DMS53 (cell line): ENCODE results near the gene PPL.

Source experiments
- DNase-seq: peaks from one replicate; lab custom pipeline; 2025; lab: John Stamatoyannopoulos, UW

The PPL gene

GRCh38 chr16:4864728-4865127 lies 72.2 kb downstream of the PPL start:
- DNase-seq: no peak

GRCh38 chr16:4862639-4863038 lies 74.3 kb downstream of the PPL start:
- no peak for DNase-seq

- no peak for DNase-seq
Observed at GRCh38 chr16:4860727-4861342, 76.1 kb downstream of the PPL start.

GRCh38 chr16:4859900-4860255 lies 77.1 kb downstream of the PPL start:
- no peak for DNase-seq

GRCh38 chr16:4859190-4859899 lies 77.6 kb downstream of the PPL start:
- no peak for DNase-seq

- DNase-seq: no peak
Observed at GRCh38 chr16:4855804-4856203, 81.1 kb downstream of the PPL start.

- no peak for DNase-seq
Observed at GRCh38 chr16:4855371-4855770, 81.6 kb downstream of the PPL start.

GRCh38 chr16:4852221-4852872 lies 84.6 kb downstream of the PPL start:
- DNase-seq: no peak

GRCh38 chr16:4850211-4850610 lies 86.7 kb downstream of the PPL start:
- DNase-seq: no peak

- peak; percentile 65 for DNase-seq
Observed at GRCh38 chr16:4847774-4848587, 89.0 kb downstream of the PPL start.

- peak; percentile 98 for DNase-seq
Observed at GRCh38 chr16:4846901-4847773, 89.8 kb downstream of the PPL start, which contains the start of the genes GLYR1 and UBN1. Gene GLYR1 (minus strand): TSS chr16:4847288. CDS start chr16:4847265, 23 bp downstream. Gene UBN1 (plus strand): TSS chr16:4847481. CDS start chr16:4852918, 5,437 bp downstream.

- DNase-seq: peak; percentile 52
Observed at GRCh38 chr16:4846503-4846900, 90.4 kb downstream of the PPL start.

GRCh38 chr16:4840984-4841383 lies 96.0 kb downstream of the PPL start:
- no peak for DNase-seq

- peak; percentile 5 for DNase-seq
Observed at GRCh38 chr16:4839942-4840341, 97.0 kb downstream of the PPL start.

GRCh38 chr16:4837733-4838501 lies 99.0 kb downstream of the PPL start:
- no peak for DNase-seq

GRCh38 chr16:4836727-4837126 lies 100.2 kb downstream of the PPL start:
- DNase-seq: no peak

- no peak for DNase-seq
Observed at GRCh38 chr16:4833584-4833983, 103.4 kb downstream of the PPL start.

- no peak for DNase-seq
Observed at GRCh38 chr16:4832698-4833343, 104.1 kb downstream of the PPL start.
